ENCODE data around the gene MEIS2. TPM values are rescaled to one million over a fixed set of nuclear protein-coding genes. Genes with fewer than 3 reads are reported as not detected.

MEIS2 gene
- total RNA-seq, 1 donor from 2014 or later = 13.0 TPM

DNA sequence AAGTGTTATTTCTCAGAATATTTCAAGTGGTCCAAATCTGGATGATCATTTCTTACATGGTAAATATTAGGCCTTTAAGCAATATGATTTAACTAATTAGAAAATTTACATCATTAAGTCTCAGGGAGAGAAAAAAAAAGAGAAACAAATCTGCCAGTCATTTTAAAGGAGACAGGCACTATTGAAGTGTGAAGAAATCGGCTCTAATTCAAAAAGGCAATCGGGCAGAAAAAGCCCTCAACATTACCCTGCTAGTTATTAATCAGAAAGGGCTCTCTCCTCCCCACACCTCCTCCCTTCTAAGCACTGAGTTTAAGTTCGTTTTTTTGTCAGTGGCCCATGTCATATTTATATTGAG is 215.9 kb downstream of the MEIS2 start:
- no peak overlapping the region for H3K27ac Mint-ChIP-seq (ENCODE audit: unreplicated experiment)
- no peak for DNase-seq (ENCODE audit: low spot score)
- H3K4me3 Mint-ChIP-seq (ENCODE audit: unreplicated experiment) = no peak overlapping the region
- peaks cover 44% of the 10 kb centered on the region for H3K4me1 Mint-ChIP-seq (ENCODE audit: unreplicated experiment)
- no peaks in the 10 kb centered on the region for H3K36me3 Mint-ChIP-seq (ENCODE audit: low read depth, unreplicated experiment)
- no peaks in the 10 kb centered on the region for H3K9me3 Mint-ChIP-seq (ENCODE audit: unreplicated experiment)
- TF ChIP-seq CTCF (IDR thresholded peaks at IDR 0.05; ENCODE audit: unreplicated experiment) = no peak
- H3K27me3 Mint-ChIP-seq (ENCODE audit: unreplicated experiment) = peaks cover 40% of the 10 kb centered on the region

DNA sequence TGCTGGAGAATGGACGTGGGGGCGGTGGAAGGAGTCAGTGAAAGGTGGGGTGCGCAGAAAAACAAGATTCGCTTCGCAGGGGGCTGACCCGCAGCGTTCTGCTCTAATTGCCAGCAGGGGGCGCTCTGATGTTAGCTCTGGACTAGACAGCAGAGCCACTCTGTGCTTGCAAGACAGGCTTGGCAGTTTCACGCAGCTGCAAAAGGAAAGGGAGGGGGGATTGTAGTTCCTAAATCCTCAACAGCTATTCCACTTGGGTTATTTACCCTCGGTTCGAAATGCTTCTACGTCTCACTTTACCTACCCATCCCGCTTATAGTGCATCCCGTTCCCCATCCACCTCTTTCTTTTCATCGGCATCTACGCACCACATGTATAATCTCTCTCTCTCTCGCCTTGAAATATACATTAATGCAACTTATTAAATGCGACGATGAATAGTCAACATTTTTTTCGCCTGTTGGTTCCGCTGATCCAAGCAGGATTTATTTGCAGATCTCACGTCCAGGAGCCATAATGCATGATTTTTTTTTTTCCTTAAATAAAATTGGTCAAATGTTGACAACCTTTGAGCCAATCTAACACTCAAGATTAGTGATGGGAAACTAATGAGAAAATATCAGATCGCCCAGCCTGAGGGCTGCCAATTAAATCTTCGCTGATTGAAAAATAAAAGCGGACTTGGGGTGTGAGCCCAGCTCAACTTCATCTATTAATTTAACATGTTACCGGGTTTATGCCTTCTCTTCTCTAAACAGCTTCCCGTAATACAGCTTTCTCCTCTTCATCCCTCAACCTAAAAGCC is 216.4 kb downstream of the MEIS2 start:
- peak overlapping the region; percentile 64 for H3K4me3 Mint-ChIP-seq (ENCODE audit: unreplicated experiment)
- no peaks in the 10 kb centered on the region for H3K36me3 Mint-ChIP-seq (ENCODE audit: low read depth, unreplicated experiment)
- H3K27ac Mint-ChIP-seq (ENCODE audit: unreplicated experiment) = no peak overlapping the region
- peak; percentile 93 for TF ChIP-seq CTCF (IDR thresholded peaks at IDR 0.05; ENCODE audit: unreplicated experiment)
- H3K9me3 Mint-ChIP-seq (ENCODE audit: unreplicated experiment) = no peaks in the 10 kb centered on the region
- DNase-seq (ENCODE audit: low spot score) = peak; percentile 86
- peaks cover 48% of the 10 kb centered on the region for H3K4me1 Mint-ChIP-seq (ENCODE audit: unreplicated experiment)
- peaks cover 45% of the 10 kb centered on the region for H3K27me3 Mint-ChIP-seq (ENCODE audit: unreplicated experiment)

GRCh38 chr15:36882487-36883131 is 217.7 kb downstream of the MEIS2 start:
- Mint-ChIP-seq H3K36me3 (ENCODE audit: low read depth, unreplicated experiment) (no peaks in the 10 kb centered on the region), H3K4me1 (ENCODE audit: unreplicated experiment) (peaks cover 47% of the 10 kb centered on the region), H3K27ac (ENCODE audit: unreplicated experiment) (no peak overlapping the region), H3K4me3 (ENCODE audit: unreplicated experiment) (peak overlapping the region; percentile 13), H3K9me3 (ENCODE audit: unreplicated experiment) (no peaks in the 10 kb centered on the region), H3K27me3 (ENCODE audit: unreplicated experiment) (peaks cover 51% of the 10 kb centered on the region)
- DNase-seq (ENCODE audit: low spot score) = no peak
- TF ChIP-seq CTCF (IDR thresholded peaks at IDR 0.05; ENCODE audit: unreplicated experiment) = no peak

DNA sequence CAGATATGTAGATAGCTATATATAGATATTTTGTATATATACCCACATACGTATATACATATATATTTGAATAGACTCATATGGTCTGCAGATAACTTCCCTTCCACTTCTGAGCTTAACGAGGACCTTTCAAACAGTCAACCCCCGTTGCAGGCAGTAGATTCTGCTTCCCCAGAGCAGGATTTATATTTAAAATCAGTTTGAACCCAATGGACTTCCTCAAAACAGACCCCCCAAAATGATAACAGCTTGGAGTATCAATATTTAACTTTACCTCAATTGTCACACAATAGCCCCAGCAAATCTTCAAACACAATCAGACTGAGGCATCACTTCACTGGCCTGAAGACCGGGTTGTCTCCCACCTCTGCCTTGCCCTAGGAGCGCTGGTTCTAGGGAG is 218.3 kb downstream of the MEIS2 start:
- H3K4me1 Mint-ChIP-seq (ENCODE audit: unreplicated experiment) = peaks cover 46% of the 10 kb centered on the region
- H3K27ac Mint-ChIP-seq (ENCODE audit: unreplicated experiment) = no peak overlapping the region
- no peak for TF ChIP-seq CTCF (IDR thresholded peaks at IDR 0.05; ENCODE audit: unreplicated experiment)
- no peak for DNase-seq (ENCODE audit: low spot score)
- no peaks in the 10 kb centered on the region for H3K9me3 Mint-ChIP-seq (ENCODE audit: unreplicated experiment)
- H3K36me3 Mint-ChIP-seq (ENCODE audit: low read depth, unreplicated experiment) = no peaks in the 10 kb centered on the region
- H3K4me3 Mint-ChIP-seq (ENCODE audit: unreplicated experiment) = no peak overlapping the region
- peaks cover 51% of the 10 kb centered on the region for H3K27me3 Mint-ChIP-seq (ENCODE audit: unreplicated experiment)

GRCh38 chr15:36881516-36881915 is 218.8 kb downstream of the MEIS2 start:
- H3K4me1 Mint-ChIP-seq (ENCODE audit: unreplicated experiment) = peaks cover 45% of the 10 kb centered on the region
- no peaks in the 10 kb centered on the region for H3K36me3 Mint-ChIP-seq (ENCODE audit: low read depth, unreplicated experiment)
- H3K27ac Mint-ChIP-seq (ENCODE audit: unreplicated experiment) = no peak overlapping the region
- H3K9me3 Mint-ChIP-seq (ENCODE audit: unreplicated experiment) = no peaks in the 10 kb centered on the region
- no peak overlapping the region for H3K4me3 Mint-ChIP-seq (ENCODE audit: unreplicated experiment)
- no peak for DNase-seq (ENCODE audit: low spot score)
- peaks cover 48% of the 10 kb centered on the region for H3K27me3 Mint-ChIP-seq (ENCODE audit: unreplicated experiment)
- no peak for TF ChIP-seq CTCF (IDR thresholded peaks at IDR 0.05; ENCODE audit: unreplicated experiment)
